ENCODE results near the gene NBAS.
"Not testable (repeated sequence)": the region's sequence is repeated elsewhere in the genome, so short reads cannot be mapped to it uniquely, and the experiment has no call there.

The NBAS gene

DNA sequence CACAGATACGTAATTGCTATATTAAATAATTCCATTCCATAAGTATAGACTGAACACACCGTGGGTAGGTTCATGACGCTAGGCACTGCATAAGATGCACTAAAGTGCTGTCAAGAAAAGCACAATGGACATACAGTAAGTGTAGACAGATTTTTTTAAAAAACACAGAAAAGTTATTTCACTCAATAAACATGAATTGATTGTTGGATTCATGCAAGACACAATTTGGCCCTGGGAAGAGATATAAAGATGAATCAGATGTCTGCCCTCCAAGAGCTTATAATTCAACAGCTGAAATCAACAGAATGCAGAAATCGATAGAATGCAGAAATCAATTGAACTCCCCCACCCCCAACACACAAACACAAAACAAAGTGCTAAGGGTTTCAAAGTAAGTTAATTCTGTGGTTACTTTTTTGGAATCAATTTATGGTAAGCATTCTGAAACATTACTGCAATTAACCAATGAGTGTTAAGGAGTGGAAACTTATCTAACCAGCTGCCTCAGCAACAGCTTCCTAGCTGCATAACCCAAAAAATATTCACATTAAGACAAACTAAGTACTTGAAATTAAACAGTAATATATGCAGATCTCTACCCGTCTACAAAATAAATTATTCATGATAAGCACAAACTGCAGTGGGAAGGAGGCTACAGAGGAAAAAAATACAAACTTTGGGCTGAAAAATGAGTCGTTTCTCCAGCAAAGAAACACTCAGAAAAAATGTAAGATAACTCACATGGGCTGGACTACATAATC lies 1.6 kb downstream of the NBAS start:
- no peak for DNase-seq (ENCODE audit: low read depth)

- no peak for DNase-seq (ENCODE audit: low read depth)
These were observed 3.2 kb downstream of the NBAS start for GRCh38 chr2:15557887-15558311.

- DNase-seq (ENCODE audit: low read depth), result no peak
These were observed 4.7 kb downstream of the NBAS start for GRCh38 chr2:15556311-15556930.

- DNase-seq (ENCODE audit: low read depth), result no peak
These were observed 5.4 kb downstream of the NBAS start for GRCh38 chr2:15555760-15556193.

DNA sequence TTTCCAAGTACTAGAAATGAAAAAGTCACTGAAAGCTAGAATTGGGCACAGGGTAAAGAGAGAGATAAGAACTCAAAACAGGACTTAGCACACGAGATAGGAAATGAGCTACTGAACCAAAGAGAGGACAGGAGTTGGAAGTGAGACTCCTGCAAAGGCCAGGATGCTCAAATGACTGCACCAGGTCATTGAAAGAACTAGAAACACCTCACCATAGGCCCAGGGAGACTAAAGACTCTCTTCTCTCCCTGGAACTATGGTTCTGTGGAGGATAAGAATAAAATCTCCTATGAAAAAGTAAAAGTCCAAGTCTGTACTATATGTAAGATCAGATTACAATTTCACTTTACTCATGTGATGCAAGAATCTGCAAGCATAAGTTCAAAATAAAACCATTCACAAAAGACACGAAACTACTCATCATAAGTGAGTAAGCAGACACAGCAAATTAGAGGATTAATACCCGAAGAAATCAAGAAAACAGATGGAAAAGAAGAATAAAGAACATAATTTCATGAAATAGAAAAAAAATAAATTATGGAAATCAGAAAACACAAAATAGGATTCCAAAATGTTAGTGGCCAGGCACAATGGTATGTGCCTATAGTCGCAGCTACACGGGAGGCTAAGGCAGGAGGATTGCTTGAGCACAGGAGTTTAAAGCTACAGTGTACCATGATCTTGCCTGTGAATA lies 6.5 kb downstream of the NBAS start:
- DNase-seq (ENCODE audit: low read depth), result no peak

DNA sequence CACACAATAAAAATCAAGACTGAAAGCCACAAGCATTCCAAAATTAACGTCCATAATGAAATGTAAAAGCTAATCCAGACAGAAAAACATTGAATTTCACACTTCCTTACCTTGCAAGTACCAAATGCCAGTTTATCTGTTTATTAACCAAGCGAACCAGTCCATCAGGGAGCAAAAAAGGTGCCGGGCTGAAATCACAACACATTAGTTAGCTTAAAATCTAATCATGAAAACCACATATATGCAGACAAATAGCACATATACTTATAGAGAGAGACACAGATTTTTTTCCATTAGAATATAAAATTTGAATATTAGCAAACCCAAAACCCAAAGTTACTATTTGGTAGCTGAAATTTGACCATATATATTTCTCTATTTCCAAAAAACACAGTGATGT lies 7.2 kb downstream of the NBAS start:
- DNase-seq (ENCODE audit: low read depth), result no peak

DNA sequence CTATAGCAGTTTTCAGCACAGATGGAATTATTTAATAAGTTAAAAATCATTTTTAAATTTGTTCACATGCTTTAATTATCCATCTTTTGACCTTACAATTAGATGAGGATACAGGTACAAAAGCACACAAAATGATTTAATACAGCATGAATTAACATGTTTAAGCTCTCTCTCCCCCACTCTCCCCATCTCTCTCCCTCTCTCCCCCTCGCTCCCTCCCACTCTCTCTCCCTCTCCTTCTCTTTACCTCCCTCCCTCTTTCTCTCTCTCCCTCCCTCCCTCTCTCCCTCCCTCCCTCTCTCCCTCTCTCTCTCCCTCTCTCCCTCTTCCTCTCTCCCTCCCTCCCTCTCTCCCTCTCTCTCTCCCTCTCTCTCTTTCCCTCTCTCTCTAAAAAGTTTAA lies 7.6 kb downstream of the NBAS start:
- DNase-seq (ENCODE audit: low read depth), result no peak

DNA sequence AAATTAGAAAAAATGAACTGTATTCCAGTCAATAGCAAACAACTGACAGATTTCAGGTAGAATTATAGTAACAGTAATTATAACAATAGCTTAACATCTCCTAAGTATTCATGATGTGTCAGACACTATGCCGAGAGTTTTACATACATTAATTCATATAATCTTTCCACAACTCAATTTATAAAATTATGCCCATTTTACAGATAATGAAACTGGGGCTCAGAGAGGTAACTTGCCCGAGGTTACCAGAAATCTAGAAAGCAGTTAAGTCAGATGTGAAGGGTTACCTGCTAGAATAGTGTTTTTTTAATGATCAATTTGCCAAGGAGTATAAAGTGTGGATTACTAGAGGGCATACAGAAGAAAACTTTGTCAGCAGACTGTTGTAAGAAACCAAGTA lies 12.2 kb downstream of the NBAS start:
- no peak for DNase-seq (ENCODE audit: low read depth)

DNA sequence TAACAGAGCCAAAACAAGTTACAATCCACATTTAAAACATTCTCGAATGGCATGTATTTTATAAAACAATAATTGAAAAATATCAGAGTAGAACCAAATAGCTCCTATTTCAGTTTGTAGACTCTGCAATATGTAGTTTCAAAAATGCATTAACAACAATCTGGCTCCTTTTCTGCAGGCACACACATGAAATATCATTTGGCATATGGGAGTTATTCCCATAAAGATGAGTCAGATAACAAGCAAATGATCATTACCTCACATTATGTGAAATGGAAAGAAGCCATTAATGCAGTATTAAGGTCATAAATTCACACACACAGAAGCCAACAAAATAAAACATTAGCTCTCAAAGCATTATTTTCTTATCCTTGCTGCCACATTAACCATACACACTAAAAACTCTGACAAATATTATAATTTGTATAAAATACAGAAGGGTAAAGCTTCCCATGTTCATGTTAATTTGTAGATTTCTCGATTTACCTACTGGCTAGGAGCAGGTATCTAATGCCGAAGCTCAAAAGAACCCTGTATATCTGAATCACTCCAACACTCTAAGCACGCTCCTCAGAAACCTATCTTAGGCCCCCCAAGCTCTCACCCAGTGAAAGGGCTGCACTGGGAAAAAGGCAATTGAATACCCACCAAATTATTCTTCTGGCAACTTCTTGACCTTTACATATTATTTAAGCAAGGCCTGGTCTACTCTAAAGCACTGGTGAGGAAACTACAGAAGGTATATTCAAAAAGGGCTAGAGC lies 13.8 kb downstream of the NBAS start:
- no peak for DNase-seq (ENCODE audit: low read depth)

DNA sequence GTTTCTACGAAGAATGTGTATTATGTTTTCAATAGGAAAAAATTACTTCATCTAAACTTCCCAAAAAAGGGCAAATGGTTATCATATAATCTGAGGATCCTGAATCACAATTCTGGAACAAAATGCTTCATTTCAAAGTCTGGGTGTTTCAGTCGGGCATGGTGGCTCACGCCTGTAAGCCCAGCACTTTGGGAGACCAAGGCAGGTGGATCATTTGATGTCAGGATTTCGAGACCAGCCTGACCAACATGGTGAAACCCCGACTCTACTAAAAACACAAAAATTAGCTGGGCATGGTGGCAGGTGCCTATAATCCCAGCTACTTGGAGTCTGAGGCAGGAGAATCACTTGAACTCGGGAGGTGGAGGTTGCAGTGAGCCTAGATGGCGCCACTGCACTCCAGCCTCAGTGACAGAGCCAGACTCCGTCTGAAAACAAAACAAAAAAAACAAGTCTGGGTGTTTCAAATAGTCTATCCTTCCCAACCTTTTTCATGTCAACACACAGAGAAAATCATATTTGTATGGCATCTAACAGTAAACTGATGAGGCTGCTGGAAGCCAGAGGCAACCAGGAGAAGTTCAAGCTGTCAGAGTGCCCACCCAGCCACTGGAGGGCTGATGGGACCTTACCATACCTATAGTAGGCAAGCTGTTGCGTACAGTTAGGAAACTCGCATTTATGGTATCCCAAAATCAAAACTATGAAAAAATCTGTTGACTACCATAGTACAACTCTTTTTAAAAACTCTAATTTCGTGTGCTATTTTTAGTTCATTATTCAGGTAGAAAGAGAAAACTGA lies 14.6 kb downstream of the NBAS start:
- no peak for DNase-seq (ENCODE audit: low read depth)

GRCh38 chr2:15544227-15544626 lies 16.9 kb downstream of the NBAS start:
- DNase-seq (ENCODE audit: low read depth), result no peak

DNA sequence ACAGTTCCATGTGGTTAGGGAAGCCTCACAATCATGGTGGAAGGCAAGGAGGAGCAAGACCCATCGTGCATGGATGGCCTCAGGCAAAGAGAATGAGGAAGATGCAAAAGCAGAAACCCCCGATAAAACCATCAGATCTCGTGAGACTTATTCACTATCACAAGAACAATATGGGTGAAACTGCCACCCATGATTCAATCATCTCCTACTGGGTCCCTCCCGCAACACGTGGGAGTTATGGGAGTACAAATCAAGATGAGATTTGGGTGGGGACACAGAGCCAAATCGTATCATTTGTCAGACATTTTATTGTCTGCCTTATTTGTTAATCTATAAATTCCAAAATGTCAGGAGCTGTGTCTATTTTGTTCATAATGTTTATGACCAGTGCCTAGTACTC lies 17.6 kb downstream of the NBAS start:
- DNase-seq (ENCODE audit: low read depth), result no peak

GRCh38 chr2:15543053-15543452 lies 18.1 kb downstream of the NBAS start:
- no peak for DNase-seq (ENCODE audit: low read depth)

DNA sequence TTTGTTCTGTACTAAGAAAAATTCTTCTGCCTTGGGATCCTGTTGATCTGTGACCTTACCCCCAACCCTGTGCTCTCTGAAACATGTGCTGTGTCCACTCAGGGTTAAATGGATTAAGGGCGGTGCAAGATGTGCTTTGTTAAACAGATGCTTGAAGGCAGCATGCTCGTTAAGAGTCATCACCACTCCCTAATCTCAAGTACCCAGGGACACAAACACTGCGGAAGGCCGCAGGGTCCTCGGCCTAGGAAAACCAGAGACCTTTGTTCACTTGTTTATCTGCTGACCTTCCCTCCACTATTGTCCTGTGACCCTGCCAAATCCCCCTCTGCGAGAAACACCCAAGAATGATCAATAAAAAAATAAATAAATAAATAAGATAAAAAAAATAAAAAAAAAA lies 18.9 kb downstream of the NBAS start:
- not testable (repeated sequence) for DNase-seq (ENCODE audit: low read depth)

DNA sequence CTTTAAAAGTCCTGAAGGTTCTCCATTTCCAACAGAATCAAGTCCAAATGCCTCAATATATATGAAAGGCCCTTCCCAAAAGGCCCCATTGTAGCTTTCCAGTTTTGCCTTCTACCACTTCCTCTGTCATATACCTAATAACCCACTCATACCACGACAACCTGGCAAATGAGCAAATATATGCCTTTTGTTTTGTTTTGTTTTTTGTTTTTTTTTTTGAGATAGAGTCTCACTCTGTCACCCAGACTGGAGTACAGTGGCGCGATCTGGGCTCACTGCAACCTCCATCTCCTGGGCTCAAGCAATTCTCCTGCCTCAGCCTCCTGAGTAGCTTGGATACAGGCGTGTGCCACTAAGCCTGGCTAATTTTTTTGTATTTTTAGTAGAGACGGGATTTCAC lies 20.6 kb downstream of the NBAS start:
- not testable (repeated sequence) for DNase-seq (ENCODE audit: low read depth)

DNA sequence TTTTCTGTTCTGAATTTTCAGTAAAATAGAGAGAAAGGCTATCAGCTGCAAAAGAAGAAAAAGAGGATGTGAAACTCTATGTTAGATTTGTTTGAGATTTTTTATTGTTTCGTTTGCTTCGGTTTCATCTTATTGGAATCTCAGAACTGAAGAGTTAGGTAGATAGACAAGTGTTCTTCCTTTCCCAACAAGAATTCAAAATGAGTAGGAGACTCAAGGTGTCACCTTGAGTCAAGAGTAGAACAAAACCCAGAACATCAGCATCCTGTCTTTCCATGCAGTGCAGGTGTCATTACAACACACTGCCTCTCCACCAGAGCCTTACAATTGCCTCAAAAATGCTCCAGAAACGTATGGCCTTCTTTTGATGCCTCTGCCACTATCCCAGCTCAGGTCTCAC lies 21.1 kb downstream of the NBAS start:
- no peak for DNase-seq (ENCODE audit: low read depth)

DNA sequence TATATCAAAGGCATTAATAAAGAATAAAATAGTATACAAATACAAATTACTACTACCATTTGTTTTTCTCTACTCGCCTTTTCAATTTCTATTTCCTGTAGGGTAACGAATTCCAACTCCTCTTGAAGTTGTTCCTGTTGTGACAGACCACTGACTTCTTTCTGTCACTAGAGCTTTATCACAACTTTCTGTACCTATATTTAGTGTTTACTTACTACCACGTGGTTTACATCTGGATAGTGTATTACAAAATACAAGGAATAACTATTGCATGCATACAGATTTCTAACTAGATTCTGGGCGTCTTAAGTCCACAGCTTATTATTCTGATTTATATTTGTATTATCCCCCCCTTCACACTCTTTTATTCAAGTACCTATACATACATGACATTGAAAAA lies 22.3 kb downstream of the NBAS start:
- DNase-seq (ENCODE audit: low read depth), result no peak

DNA sequence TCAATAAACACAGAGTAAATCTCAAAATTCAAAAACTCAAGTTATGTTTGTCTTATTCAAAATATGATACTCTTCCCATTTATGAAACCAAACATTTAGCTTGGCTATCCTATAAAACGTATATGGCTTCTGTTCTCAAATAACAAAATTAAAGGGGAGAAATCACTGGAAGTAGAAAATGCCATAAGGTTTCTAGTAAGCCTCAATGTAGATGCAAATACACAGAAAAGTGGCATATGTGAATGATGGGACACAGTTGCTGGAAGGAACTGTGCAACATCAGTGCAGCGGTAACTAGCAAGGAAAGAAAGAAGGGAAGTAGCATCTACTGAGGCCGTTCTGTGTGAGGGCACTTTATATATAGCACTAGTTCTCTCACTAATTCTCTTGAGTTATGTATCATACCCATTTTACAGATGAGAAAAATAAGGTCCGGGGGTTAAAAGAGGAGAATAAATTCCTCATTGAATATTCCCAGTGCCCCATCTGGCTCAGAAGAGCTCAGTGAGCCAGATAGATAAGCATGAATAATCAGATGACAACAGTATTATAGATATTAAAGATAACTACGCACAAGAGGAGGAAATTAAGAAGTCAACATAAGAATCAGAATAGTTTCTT lies 27.2 kb downstream of the NBAS start:
- DNase-seq (ENCODE audit: low read depth), result no peak

- no peak for DNase-seq (ENCODE audit: low read depth)
These were observed 28.1 kb downstream of the NBAS start for GRCh38 chr2:15532996-15533395.

- no peak for DNase-seq (ENCODE audit: low read depth)
These were observed 29.9 kb downstream of the NBAS start for GRCh38 chr2:15531095-15531854.
